Sigmoid colon (tissue), 7 donors: ENCODE measurements around the gene LHPP. TPM values are rescaled to one million over a fixed set of nuclear protein-coding genes. Genes with fewer than 3 reads are reported as not detected.
A peak's percentile ranks its signal among the peaks of the same experiment; 100 is the strongest.

Source experiments
- DNase-seq: peaks from one replicate; pipeline ENCODE4 v3.0.0-alpha.2; 2019
- H3K27ac ChIP-seq, 4 donors: fragments of 200-600 bp; sonication (generic); one replicate each; pipeline ENCODE4 v1.5.1; 2016 to 2019; ENCODE audit warnings: mild to moderate bottlenecking in 1 of 4
- H3K27me3 ChIP-seq, 3 donors: fragments of 200-600 bp; sonication (generic); one replicate each; pipeline ENCODE4 v1.5.1; 2019; ENCODE audit warnings: mild to moderate bottlenecking in 1 of 3
- H3K36me3 ChIP-seq, 4 donors: fragments of 200-600 bp; sonication (generic); one replicate each; pipeline ENCODE4 v1.5.1; 2016 to 2019
- H3K4me1 ChIP-seq, 4 donors: fragments of 200-600 bp; sonication (generic); one replicate each; pipeline ENCODE4 v1.5.1; 2017 to 2019
- H3K4me3 ChIP-seq, 4 donors: fragments of 200-600 bp; sonication (generic); one replicate each; pipeline ENCODE4 v1.5.1; 2017 to 2019; ENCODE audit warnings: mild to moderate bottlenecking in 2 of 4, moderate library complexity in 1 of 4
- H3K9me3 ChIP-seq, 4 donors: fragments of 200-600 bp in 3 of 4; sonication (generic) in 3 of 4; one replicate each; pipeline versions ENCODE4 v1.5.1 to v1.6.1; 2013 to 2019
- CTCF ChIP-seq, 4 experiments: fragments of 450-650 bp in 3 of 4; fragments of 200-600 bp in 1 of 4; IDR thresholded peaks; one replicate each; pipeline ENCODE4 v1.5.1; 2016 to 2019; ENCODE audit warnings: antibody characterized with exemption in 4 of 4, mild to moderate bottlenecking in 3 of 4, moderate library complexity in 2 of 4
- EP300 ChIP-seq, 4 donors: sonication (generic); formaldehyde crosslinking; IDR thresholded peaks; one replicate each; pipeline ENCODE4 v1.6.1; 2017; ENCODE audit warnings: antibody characterized with exemption in 4 of 4
- POLR2A ChIP-seq, 2 donors: fragments of 450-650 bp; IDR thresholded peaks; one replicate each; pipeline ENCODE4 v1.6.1; 2016; ENCODE audit warnings: antibody characterized with exemption in 2 of 2, mild to moderate bottlenecking in 2 of 2, moderate library complexity in 2 of 2
- POLR2AphosphoS5 ChIP-seq, 4 donors: sonication (generic); formaldehyde crosslinking; IDR thresholded peaks; one replicate each; pipeline ENCODE4 v1.6.1; 2017; ENCODE audit warnings: antibody characterized with exemption in 4 of 4
- WGBS, 2 donors: extraction: QIAGEN DNeasy Blood & Tissue Kit; methylation state at CpG; one replicate each; pipeline ENCODE4 v1.1.7; 2013; 5-methylcytosine and 5-hydroxymethylcytosine counted together
- intact Hi-C: fragments of 100-400 bp; cut with DNase I; formaldehyde crosslinking; loops from one replicate; pipeline ENCODE4 v1.15.1; 2023
- polyA plus RNA-seq, 3 donors: library from polyadenylated mRNA; stranded (reverse); fragments of 200-250 nt; gene quantifications; one replicate each; pipeline ENCODE4 v1.2.3, GENCODE V29; 2013
- total RNA-seq, 4 donors: library from RNA; depleted of rRNA; stranded (reverse); fragments of >200 nt; gene quantifications; one replicate each; pipeline ENCODE4 v1.1.0, GENCODE V29; 2016
- donor health status: healthy with polysubstance abuse.
- donor health status: Bipolar disorder and iron deficiency.
- donor health status: healthy.

LHPP gene
- total and polyA plus RNA-seq, 7 donors: 17.1 to 35.7 (median 20.6) TPM

DNA sequence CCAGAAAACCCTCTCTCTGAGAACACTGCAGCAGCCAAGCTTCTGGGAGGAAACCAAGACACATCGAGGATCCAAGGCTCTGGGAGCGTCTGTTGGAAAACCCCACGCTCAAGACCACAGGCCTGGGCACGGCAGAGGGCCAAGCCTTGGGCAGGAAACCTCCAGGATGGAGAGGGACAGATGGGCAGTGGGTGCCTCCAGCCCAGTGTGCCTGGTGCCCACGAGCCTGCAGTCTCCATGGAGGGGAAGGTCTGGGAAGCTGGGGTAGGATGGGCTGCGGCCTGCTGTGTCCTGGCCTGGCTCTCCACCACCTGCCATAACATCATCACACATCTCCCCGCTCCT lies 186.5 kb downstream of the LHPP start:
- H3K4me3 ChIP-seq: no peak overlapping the region
- intact Hi-C loops: loop anchor here (5.0 kb wide), 1 partner anchor 39 kb away; no protein-coding TSS in a partner anchor
- H3K9me3 ChIP-seq: no peaks in the 10 kb centered on the region
- H3K27ac ChIP-seq: peak overlapping the region; percentile 58 to 85 (median 78)
- no peaks in the 10 kb centered on the region for H3K36me3 ChIP-seq
- 53 to 69% methylated on average over 7 of the region's 7 CpGs for WGBS, 2 donors
- H3K27me3 ChIP-seq: no peaks in the 10 kb centered on the region
- TF ChIP-seq POLR2A (IDR thresholded peaks at IDR 0.05) (no peak), POLR2AphosphoS5 (IDR thresholded peaks at IDR 0.05) (no peak), CTCF (IDR thresholded peaks at IDR 0.05) (no peak), EP300 (IDR thresholded peaks at IDR 0.05) (no peak)
- DNase-seq: no peak
- H3K4me1 ChIP-seq: peaks cover 0 to 73% (median 60%) of the 10 kb centered on the region in 4 donors

DNA sequence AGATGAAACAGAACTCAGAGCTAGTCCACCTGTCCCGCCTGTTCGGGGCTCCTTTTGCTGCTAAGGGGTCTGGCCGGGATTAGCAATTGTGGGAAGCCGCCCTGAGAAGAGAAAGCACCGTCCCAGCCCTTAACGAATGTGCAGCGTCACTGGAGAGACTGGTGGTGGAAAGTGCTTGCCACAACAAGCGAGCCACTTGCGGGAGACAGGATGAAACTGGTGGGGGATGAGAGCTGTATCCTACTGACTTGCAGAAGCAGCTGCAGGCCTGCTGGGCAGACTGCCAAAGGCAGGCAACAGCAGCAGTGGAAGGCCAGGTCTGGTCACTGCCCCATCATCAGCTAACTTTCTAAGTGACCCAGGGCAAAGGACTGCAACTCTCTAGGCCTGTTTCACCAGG lies 187.1 kb downstream of the LHPP start:
- no peaks in the 10 kb centered on the region for H3K9me3 ChIP-seq
- H3K27ac ChIP-seq: peak overlapping the region; percentile 58 to 85 (median 78)
- intact Hi-C loops: loop anchor here (5.0 kb wide), 1 partner anchor 39 kb away; no protein-coding TSS in a partner anchor
- TF ChIP-seq POLR2AphosphoS5 (IDR thresholded peaks at IDR 0.05) (peak in 3 of 4 donors; percentile 40 to 47 (median 40)), EP300 (IDR thresholded peaks at IDR 0.05) (no peak)
- DNase-seq: peak; percentile 91
- 38 to 75% methylated on average over 9 of the region's 9 CpGs for WGBS, 2 donors
- H3K36me3 ChIP-seq: no peaks in the 10 kb centered on the region
- H3K4me3 ChIP-seq: no peak overlapping the region
- peaks cover 0 to 74% (median 61%) of the 10 kb centered on the region in 4 donors for H3K4me1 ChIP-seq
- H3K27me3 ChIP-seq: no peaks in the 10 kb centered on the region

DNA sequence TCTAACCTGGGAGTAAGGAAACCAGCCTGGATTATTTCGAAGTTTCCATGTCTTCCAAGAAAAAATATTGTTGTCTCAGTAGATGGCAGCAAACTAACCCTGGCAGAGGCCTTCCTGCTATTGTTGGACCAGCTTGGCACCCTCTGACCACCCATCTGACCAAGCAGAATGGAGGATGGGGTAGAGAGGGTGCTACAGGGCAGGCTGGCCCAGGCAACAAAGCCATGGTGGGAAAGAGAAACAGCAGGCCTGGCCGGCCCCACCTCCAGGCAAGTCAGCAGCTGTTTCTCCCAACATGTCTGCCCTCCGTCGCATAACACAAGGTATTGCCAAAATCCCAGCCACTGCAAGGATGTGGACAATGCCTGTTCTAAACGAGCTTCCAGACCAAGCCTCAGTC lies 187.6 kb downstream of the LHPP start:
- Histone ChIP-seq H3K4me3 (no peak overlapping the region), H3K27me3 (no peaks in the 10 kb centered on the region), H3K27ac (peak overlapping the region; percentile 58 to 85 (median 78)), H3K4me1 (peaks cover 0 to 71% (median 62%) of the 10 kb centered on the region in 4 donors), H3K9me3 (no peaks in the 10 kb centered on the region), H3K36me3 (no peaks in the 10 kb centered on the region)
- TF ChIP-seq POLR2A (IDR thresholded peaks at IDR 0.05) (no peak), EP300 (IDR thresholded peaks at IDR 0.05) (no peak), CTCF (IDR thresholded peaks at IDR 0.05) (no peak), POLR2AphosphoS5 (IDR thresholded peaks at IDR 0.05) (peak in 1 of 4 donors; percentile 25)
- peak; percentile 83 for DNase-seq
- 52 to 69% methylated on average over 5 of the region's 5 CpGs for WGBS, 2 donors
- intact Hi-C loops: loop anchor here (5.0 kb wide), 1 partner anchor 38 kb away; no protein-coding TSS in a partner anchor

DNA sequence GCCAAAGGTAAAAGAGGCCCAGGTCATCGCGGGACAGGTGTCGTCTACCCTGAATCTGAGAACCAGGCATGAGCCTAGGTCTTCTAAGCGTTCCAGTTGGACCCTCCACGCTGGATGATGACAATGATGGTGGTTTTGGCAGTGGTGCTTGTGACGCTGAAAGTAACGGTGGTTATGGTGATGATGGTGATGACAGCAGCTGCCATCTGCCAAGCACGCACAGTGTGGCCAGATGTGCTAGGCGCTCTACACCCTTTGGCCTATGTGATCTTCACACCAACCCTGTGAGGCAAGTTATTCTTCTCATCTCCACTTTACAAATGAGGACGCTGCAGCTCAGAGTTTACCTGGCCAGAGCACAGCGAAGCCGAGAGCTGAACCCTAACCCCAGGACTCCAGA lies 188.6 kb downstream of the LHPP start:
- TF ChIP-seq EP300 (IDR thresholded peaks at IDR 0.05): no peak
- no peak for TF ChIP-seq POLR2AphosphoS5 (IDR thresholded peaks at IDR 0.05)
- TF ChIP-seq CTCF (IDR thresholded peaks at IDR 0.05): no peak
- TF ChIP-seq POLR2A (IDR thresholded peaks at IDR 0.05): no peak
- H3K27me3 ChIP-seq: no peaks in the 10 kb centered on the region
- H3K4me3 ChIP-seq: no peak overlapping the region
- DNase-seq: no peak
- no peaks in the 10 kb centered on the region for H3K36me3 ChIP-seq
- 95% methylated on average over 12 of the region's 12 CpGs for WGBS, 2 donors
- intact Hi-C loops: no loop called here
- H3K27ac ChIP-seq: peak overlapping the region in 3 of 4 donors; percentile 76 to 85 (median 81)
- H3K4me1 ChIP-seq: peaks cover 0 to 73% (median 58%) of the 10 kb centered on the region in 4 donors
- no peaks in the 10 kb centered on the region for H3K9me3 ChIP-seq

GRCh38 chr10:124650820-124651401 lies 189.3 kb downstream of the LHPP start:
- 64 to 87% methylated on average over 13 of the region's 13 CpGs for WGBS, 2 donors
- DNase-seq: no peak

More at GRCh38 chr10:124650820-124651401, 189.3 kb downstream of the LHPP start:
- peak overlapping the region in 3 of 4 donors; percentile 16 to 81 (median 18) for H3K27ac ChIP-seq
- no peaks in the 10 kb centered on the region for H3K27me3 ChIP-seq
- no peak overlapping the region for H3K4me3 ChIP-seq
- peaks cover 0 to 68% (median 54%) of the 10 kb centered on the region in 4 donors for H3K4me1 ChIP-seq
- TF ChIP-seq POLR2A (IDR thresholded peaks at IDR 0.05) (no peak), EP300 (IDR thresholded peaks at IDR 0.05) (no peak), CTCF (IDR thresholded peaks at IDR 0.05) (no peak), POLR2AphosphoS5 (IDR thresholded peaks at IDR 0.05) (no peak)
- no peaks in the 10 kb centered on the region for H3K9me3 ChIP-seq
- intact Hi-C loops: no loop called here
- no peaks in the 10 kb centered on the region for H3K36me3 ChIP-seq
